T-cell (primary cell): ENCODE data around the gene FOXP1. TPM values are rescaled to one million over a fixed set of nuclear protein-coding genes. Genes with fewer than 3 reads are reported as not detected.

ENCODE experiments used
- ATAC-seq, 4 experiments: fragments of 200-7000 bp in 3 of 4; fragments of 150-1000 bp in 1 of 4; cut with Tn5 transposase; replicated peaks in 1 of 4; 1 replicate in 3 of 4; 2 replicates in 1 of 4; pipeline ENCODE4 v1.10.0; 2021; ENCODE audit warnings: moderate library complexity in 3 of 4, mild to moderate bottlenecking in 2 of 4, moderate number of reproducible peaks in 1 of 4
- CTCF ChIA-PET, 2 donors: fragments of 300-600 bp; sonication (Branson Sonifier 250); formaldehyde crosslinking; loops; one replicate each; lab custom pipeline; 2022; ENCODE audit warnings: antibody characterized with exemption in 2 of 2; lab: Charles Lee
- POLR2A ChIA-PET, 2 donors: fragments of 300-600 bp; sonication (Branson Sonifier 250); formaldehyde crosslinking; loops; one replicate each; lab custom pipeline; 2022; ENCODE audit warnings: antibody characterized with exemption in 2 of 2; lab: Charles Lee
- DNase-seq, 35 experiments: peaks; one replicate each; pipeline versions ENCODE4 v3.0.0 to v3.0.0-alpha.2; 2013 to 2023
- H3K27ac ChIP-seq: one replicate; pipeline ENCODE4 v1.5.1; 2013; ENCODE audit warnings: low read length
- H3K27me3 ChIP-seq, 2 experiments: replicated peaks in 1 of 2; 1 replicate in 1 of 2; 2 replicates in 1 of 2; pipeline versions ENCODE4 v1.6.1 to v1.7.0; 2013; ENCODE audit warnings: low read length in 1 of 2, mixed read lengths in 1 of 2; ENCODE audit not compliant: control insufficient read depth in 2 of 2, insufficient read depth in 2 of 2; ENCODE audit errors: extremely low read depth in 1 of 2
- H3K36me3 ChIP-seq, 2 donors: 1 replicate in 1 of 2; 2 replicates in 1 of 2; pipeline versions ENCODE4 v1.6.1 to v1.7.0; 2013; ENCODE audit warnings: low read length in 1 of 2; ENCODE audit not compliant: control insufficient read depth in 2 of 2, insufficient read depth in 1 of 2; ENCODE audit errors: extremely low read depth in 1 of 2
- H3K4me1 ChIP-seq, 2 experiments: 1 replicate in 1 of 2; 2 replicates in 1 of 2; pipeline versions ENCODE4 v1.6.1 to v1.7.0; 2013; ENCODE audit warnings: low read length in 2 of 2, mixed read lengths in 1 of 2; ENCODE audit not compliant: insufficient read depth in 2 of 2, control insufficient read depth in 1 of 2; ENCODE audit errors: extremely low read depth in 1 of 2
- H3K4me3 ChIP-seq, 2 donors: 1 replicate in 1 of 2; 2 replicates in 1 of 2; pipeline versions ENCODE4 v1.5.1 to v1.7.0; 2013; ENCODE audit warnings: mild to moderate bottlenecking in 2 of 2, low read length in 1 of 2, moderate library complexity in 1 of 2; ENCODE audit not compliant: control insufficient read depth in 1 of 2; ENCODE audit errors: extremely low read depth in 1 of 2
- H3K9me3 ChIP-seq: 2 replicates; pipeline ENCODE4 v1.7.0; 2013
- H3K27ac Mint-ChIP-seq, 2 donors: one replicate each; pipeline ENCODE4 v1.8.0; 2020 to 2021; ENCODE audit warnings: mild to moderate bottlenecking in 2 of 2, mixed read lengths in 2 of 2
- H3K27me3 Mint-ChIP-seq, 2 donors: one replicate each; pipeline ENCODE4 v1.8.0; 2021 to 2022; ENCODE audit warnings: mixed read lengths in 2 of 2
- H3K36me3 Mint-ChIP-seq: one replicate; pipeline ENCODE4 v1.8.0; 2021; ENCODE audit warnings: mixed read lengths
- H3K4me1 Mint-ChIP-seq, 3 donors: one replicate each; pipeline ENCODE4 v1.8.0; 2020 to 2022; ENCODE audit warnings: mixed read lengths in 3 of 3, mild to moderate bottlenecking in 1 of 3
- H3K4me3 Mint-ChIP-seq, 3 donors: one replicate each; pipeline ENCODE4 v1.8.0; 2020 to 2022; ENCODE audit warnings: mild to moderate bottlenecking in 3 of 3, mixed read lengths in 3 of 3, moderate library complexity in 3 of 3
- H3K9me3 Mint-ChIP-seq, 3 donors: one replicate each; pipeline ENCODE4 v1.8.0; 2020 to 2022; ENCODE audit warnings: mixed read lengths in 3 of 3
- whole genome bisulfite sequencing: methylation state at CpG from one replicate; pipeline ENCODE4 v1.1.5; 2013; ENCODE audit warnings: missing lambda C conversion rate; ENCODE audit not compliant: insufficient coverage; 5-methylcytosine and 5-hydroxymethylcytosine counted together
- total RNA-seq, 35 experiments: library from RNA in 6 of 35; stranded (reverse) in 6 of 35; fragments of 120-200 nt in 1 of 35; gene quantifications; one replicate each; pipeline versions ENCODE4 v1.2.1 to v1.2.4 and lab custom pipeline; 2013 to 2026

FOXP1 gene
- total RNA-seq, 5 donors from 2014 or later (not counting 1 experiment from before 2014, with no cell fraction given): 258 to 586 (median 290) TPM

GRCh38 chr3:71456156-71456555, 127.4 kb downstream of the FOXP1 start:
- Histone ChIP-seq H3K27ac (peak overlapping the region; percentile 87), H3K4me3 (peak overlapping the region; percentile 27), H3K4me1 (peaks cover 50 to 82% of the 10 kb centered on the region in 2 experiments), H3K9me3 (no peaks in the 10 kb centered on the region), H3K27me3 (no peaks in the 10 kb centered on the region), H3K36me3 (no peaks in the 10 kb centered on the region)
- Mint-ChIP-seq H3K4me3 (peak overlapping the region; percentile 69 to 81 (median 73)), H3K27me3 (no peaks in the 10 kb centered on the region), H3K4me1 (peaks cover 96 to 99% (median 98%) of the 10 kb centered on the region in 3 donors), H3K27ac (peak overlapping the region; percentile 97 to 99), H3K36me3 (peaks cover 18% of the 10 kb centered on the region), H3K9me3 (no peaks in the 10 kb centered on the region)
- ChIA-PET POLR2A (interaction anchor here (0.7 to 1.3 kb wide), 4 partner anchors 13 to 67 kb away, joined by 4 read pairs; no protein-coding TSS in a partner anchor), CTCF (interaction anchor here (0.6 to 3.1 kb wide), 15 partner anchors 9 to 100 kb away, joined by 3 to 24 read pairs (median 5); no protein-coding TSS in a partner anchor)
- WGBS: no CpG with 5 or more reads among the region's 4 CpGs
- ATAC-seq: peak; percentile 23 to 49 (median 36)
- DNase-seq: peak in 2 of 35 experiments; percentile 24 to 64

- CTCF ChIA-PET: interaction anchor here (0.5 to 3.1 kb wide), 19 partner anchors 7 to 653 kb away, joined by 3 to 24 read pairs (median 5); no protein-coding TSS in a partner anchor
- Mint-ChIP-seq H3K4me3 (peak overlapping the region; percentile 69 to 81 (median 73)), H3K9me3 (no peaks in the 10 kb centered on the region), H3K4me1 (peaks cover 99 to 100% (median 99%) of the 10 kb centered on the region in 3 donors), H3K27ac (peak overlapping the region; percentile 97 to 99), H3K36me3 (peaks cover 13% of the 10 kb centered on the region), H3K27me3 (no peaks in the 10 kb centered on the region)
- H3K9me3 ChIP-seq: no peaks in the 10 kb centered on the region
- ATAC-seq: peak; percentile 52 to 57 (median 54)
- WGBS: 30% methylated on average over 8 of the region's 15 CpGs
- no peaks in the 10 kb centered on the region for H3K36me3 ChIP-seq
- DNase-seq: peak in 17 of 35 experiments; percentile 22 to 59 (median 39)
- no peaks in the 10 kb centered on the region for H3K27me3 ChIP-seq
- H3K4me3 ChIP-seq: no peak overlapping the region
- H3K27ac ChIP-seq: peak overlapping the region; percentile 87
- peaks cover 57 to 96% of the 10 kb centered on the region in 2 experiments for H3K4me1 ChIP-seq
- POLR2A ChIA-PET: interaction anchor here (0.5 to 1.5 kb wide), 25 partner anchors 9 to 392 kb away, joined by 3 to 7 read pairs (median 4); no protein-coding TSS in a partner anchor
Observed at GRCh38 chr3:71454512-71455403, 128.8 kb downstream of the FOXP1 start.

- H3K4me1 ChIP-seq: peaks cover 62 to 98% of the 10 kb centered on the region in 2 experiments
- WGBS: 7% methylated on average over 4 of the region's 10 CpGs
Observed at GRCh38 chr3:71453822-71454511, 129.6 kb downstream of the FOXP1 start.

GRCh38 chr3:71453319-71453718, 130.2 kb downstream of the FOXP1 start:
- Mint-ChIP-seq H3K9me3 (no peaks in the 10 kb centered on the region), H3K36me3 (peaks cover 9% of the 10 kb centered on the region), H3K27ac (peak overlapping the region; percentile 97 to 99), H3K27me3 (no peaks in the 10 kb centered on the region), H3K4me1 (peaks cover 98 to 100% (median 99%) of the 10 kb centered on the region in 3 donors), H3K4me3 (peak overlapping the region in 2 of 3 donors; percentile 4 to 69)
- Histone ChIP-seq H3K4me1 (peaks cover 66 to 98% of the 10 kb centered on the region in 2 experiments), H3K27ac (peak overlapping the region; percentile 87), H3K4me3 (no peak overlapping the region), H3K27me3 (no peaks in the 10 kb centered on the region), H3K9me3 (no peaks in the 10 kb centered on the region), H3K36me3 (no peaks in the 10 kb centered on the region)
- ChIA-PET CTCF (interaction anchor here (1.2 to 2.6 kb wide), 2 partner anchors 33 to 38 kb away, joined by 3 to 7 read pairs; no protein-coding TSS in a partner anchor), POLR2A (interaction anchor here (1.0 to 1.5 kb wide), 4 partner anchors 8 to 38 kb away, joined by 3 to 7 read pairs (median 4); no protein-coding TSS in a partner anchor)
- WGBS: 90% methylated on average over 2 of the region's 3 CpGs
- ATAC-seq: no peak
- DNase-seq: no peak

More at GRCh38 chr3:71453822-71454511, 129.6 kb downstream of the FOXP1 start:
- ATAC-seq (peak; percentile 39 to 66 (median 46)), DNase-seq (peak in 3 of 35 experiments; percentile 40 to 59 (median 45))
- Mint-ChIP-seq H3K4me1 (peaks cover 98 to 100% (median 99%) of the 10 kb centered on the region in 3 donors), H3K36me3 (peaks cover 9% of the 10 kb centered on the region), H3K9me3 (no peaks in the 10 kb centered on the region), H3K27me3 (no peaks in the 10 kb centered on the region), H3K27ac (peak overlapping the region; percentile 97 to 99), H3K4me3 (peak overlapping the region; percentile 59 to 69 (median 62))
- CTCF ChIA-PET: interaction anchor here (0.5 to 3.1 kb wide), 12 partner anchors 10 to 654 kb away, joined by 3 to 24 read pairs (median 4); no protein-coding TSS in a partner anchor
- Histone ChIP-seq H3K27ac (peak overlapping the region; percentile 87), H3K27me3 (no peaks in the 10 kb centered on the region), H3K9me3 (no peaks in the 10 kb centered on the region), H3K36me3 (no peaks in the 10 kb centered on the region), H3K4me3 (no peak overlapping the region)
- POLR2A ChIA-PET: interaction anchor here (0.6 to 1.5 kb wide), 14 partner anchors 9 to 391 kb away, joined by 3 to 7 read pairs (median 3); no protein-coding TSS in a partner anchor

- peaks cover 74 to 98% of the 10 kb centered on the region in 2 experiments for H3K4me1 ChIP-seq
- ChIA-PET POLR2A (interaction anchor here (0.5 to 1.5 kb wide), 3 partner anchors 10 to 173 kb away, joined by 4 to 6 read pairs (median 5); no protein-coding TSS in a partner anchor), CTCF (interaction anchor here (0.6 to 1.0 kb wide), 2 partner anchors 54 to 411 kb away, joined by 3 read pairs; no protein-coding TSS in a partner anchor)
- H3K4me3 ChIP-seq: no peak overlapping the region
- H3K27me3 ChIP-seq: no peaks in the 10 kb centered on the region
- H3K27me3 Mint-ChIP-seq: no peaks in the 10 kb centered on the region
- H3K4me3 Mint-ChIP-seq: peak overlapping the region; percentile 18 to 69 (median 50)
- H3K27ac ChIP-seq: peak overlapping the region; percentile 87
- peak overlapping the region; percentile 97 to 99 for H3K27ac Mint-ChIP-seq
- H3K36me3 ChIP-seq: no peaks in the 10 kb centered on the region
- peaks cover 13% of the 10 kb centered on the region for H3K36me3 Mint-ChIP-seq
- no peak for ATAC-seq
- H3K4me1 Mint-ChIP-seq: peaks cover 98 to 100% (median 99%) of the 10 kb centered on the region in 3 donors
- WGBS: 82% methylated on average over 4 of the region's 5 CpGs
- no peaks in the 10 kb centered on the region for H3K9me3 Mint-ChIP-seq
- H3K9me3 ChIP-seq: no peaks in the 10 kb centered on the region
- peak in 1 of 35 experiments; percentile 21 for DNase-seq
Observed at GRCh38 chr3:71451812-71452211, 131.7 kb downstream of the FOXP1 start.
